ENCODE data around the gene ZDHHC1. TPM values are rescaled to one million over a fixed set of nuclear protein-coding genes. Genes with fewer than 3 reads are reported as not detected.

The ZDHHC1 gene
- total and polyA plus RNA-seq, 2 of the 13 experiments (the other 11 are each of a cell fraction or from before 2014, with no cell fraction given): 0.51 to 1.1 TPM

DNA sequence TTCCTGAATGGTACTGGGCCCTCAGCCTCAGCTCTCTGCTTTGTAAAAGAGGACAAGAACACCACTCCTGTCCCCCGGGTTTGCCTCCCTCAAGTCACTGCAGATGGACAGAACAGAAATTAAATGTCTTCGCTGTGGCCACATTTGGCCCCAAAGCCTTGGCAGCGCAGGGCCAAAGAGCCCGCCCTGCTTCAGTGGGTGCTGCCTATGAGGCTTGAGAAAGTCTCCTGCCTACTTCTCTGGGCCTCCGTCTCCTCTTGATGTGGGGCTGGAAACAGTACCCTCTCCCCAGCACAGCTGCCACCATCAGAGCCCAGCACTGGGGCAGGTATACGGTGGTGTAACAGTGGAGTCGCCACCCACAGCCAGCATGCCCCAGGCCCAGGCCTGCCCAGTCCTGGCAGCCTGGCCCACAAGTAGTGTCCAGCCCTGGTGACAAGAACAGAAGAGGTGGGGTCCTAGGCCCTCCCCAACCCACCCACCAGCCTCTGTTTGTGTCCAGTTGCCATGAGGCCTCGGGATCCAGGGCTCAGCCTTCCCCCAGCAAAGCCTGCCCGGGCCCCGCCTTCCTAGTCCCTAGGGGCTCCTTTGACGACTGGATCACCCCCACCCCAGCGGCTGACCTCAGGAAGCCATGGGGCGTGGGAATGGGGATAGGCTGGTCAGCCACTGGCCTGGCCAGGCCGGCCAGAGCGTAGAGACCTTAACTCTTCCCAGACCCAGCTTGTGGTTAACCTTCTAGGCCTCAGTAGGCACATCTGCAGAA, 19.1 kb downstream of the ZDHHC1 start:
- Histone ChIP-seq H3K27ac (ENCODE audit: extremely low read length, insufficient read depth, low read length) (no peak overlapping the region), H3K27me3 (ENCODE audit: control insufficient read depth in 1 of 2, insufficient read depth in 2 of 2, low read length in 2 of 2) (peaks cover 0 to 26% of the 10 kb centered on the region in 2 experiments; a peak in 4 of 5 replicates), H3K36me3 (replicated peaks in 1 of 2; ENCODE audit: control insufficient read depth in 1 of 2, insufficient read depth in 2 of 2, low read length in 2 of 2) (no peaks in the 10 kb centered on the region), H3K9ac (ENCODE audit: insufficient read depth, low read depth, low read length) (peak overlapping the region; percentile 50), H2AFZ (ENCODE audit: low read length) (no peak overlapping the region), H4K20me1 (ENCODE audit: insufficient read depth, low read length) (no peaks in the 10 kb centered on the region), H3K9me3 (ENCODE audit: low read length) (no peaks in the 10 kb centered on the region), H3K4me1 (ENCODE audit: insufficient read depth, low read length) (peaks cover 50% of the 10 kb centered on the region), H3K79me2 (ENCODE audit: insufficient read depth, low read length) (no peaks in the 10 kb centered on the region), H3K4me3 (replicated peaks in 1 of 3; ENCODE audit: insufficient read depth in 1 of 3, low read depth in 2 of 3, low read length in 3 of 3) (no peak overlapping the region), H3K4me2 (ENCODE audit: low read depth, low read length) (peak overlapping the region; percentile 60)
- no peak for DNase-seq (ENCODE audit: low spot score)
- no peak for TF ChIP-seq ZNF7 (CRISPR knock-in tag; IDR thresholded peaks at IDR 0.05)
- TF ChIP-seq, protein P1, sequence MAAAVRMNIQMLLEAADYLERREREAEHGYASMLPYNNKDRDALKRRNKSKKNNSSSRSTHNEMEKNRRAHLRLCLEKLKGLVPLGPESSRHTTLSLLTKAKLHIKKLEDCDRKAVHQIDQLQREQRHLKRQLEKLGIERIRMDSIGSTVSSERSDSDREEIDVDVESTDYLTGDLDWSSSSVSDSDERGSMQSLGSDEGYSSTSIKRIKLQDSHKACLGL (CRISPR knock-in tag; IDR thresholded peaks at IDR 0.05): 0 out of 2 replicates have a peak, but pooled peaks have one; percentile 6
- no peak for TF ChIP-seq ZNF10 (CRISPR knock-in tag; IDR thresholded peaks at IDR 0.05; ENCODE audit: borderline replicate concordance, low read depth)
- BruUV-seq (replicated peaks): no TSS peak
- ATAC-seq: no peak
- POLR2A ChIA-PET: no interaction called here
- no peak for FAIRE-seq
- CTCF ChIA-PET (ENCODE audit: low intra/inter-chr PET ratio, low total read pairs): no interaction called here
- in situ Hi-C loops (cut with HindIII; ENCODE audit: extremely low pct_ligation_motif_present, low pct_unique_long_range_greater_than_20kb) (no loop called here), intact Hi-C loops (cut with micrococcal nuclease; ENCODE audit: unreplicated experiment) (no loop called here)
- 44% methylated on average over 9 of the region's 15 CpGs for whole genome bisulfite sequencing (ENCODE audit: low lambda C conversion rate)

GRCh38 chr16:67396159-67397035, 19.9 kb downstream of the ZDHHC1 start:
- intact Hi-C loops (cut with micrococcal nuclease; ENCODE audit: unreplicated experiment) (no loop called here), in situ Hi-C loops (cut with HindIII; ENCODE audit: extremely low pct_ligation_motif_present, low pct_unique_long_range_greater_than_20kb) (no loop called here)
- ChIA-PET POLR2A (no interaction called here), CTCF (ENCODE audit: low intra/inter-chr PET ratio, low total read pairs) (no interaction called here)
- Histone ChIP-seq H3K9ac (ENCODE audit: insufficient read depth, low read depth, low read length) (peak overlapping the region; percentile 50), H3K4me2 (ENCODE audit: low read depth, low read length) (peak overlapping the region; percentile 60), H2AFZ (ENCODE audit: low read length) (no peak overlapping the region), H3K27me3 (ENCODE audit: control insufficient read depth in 1 of 2, insufficient read depth in 2 of 2, low read length in 2 of 2) (peaks cover 0 to 34% of the 10 kb centered on the region in 2 experiments; a peak in 4 of 5 replicates), H3K36me3 (replicated peaks in 1 of 2; ENCODE audit: control insufficient read depth in 1 of 2, insufficient read depth in 2 of 2, low read length in 2 of 2) (no peaks in the 10 kb centered on the region), H3K79me2 (ENCODE audit: insufficient read depth, low read length) (no peaks in the 10 kb centered on the region), H3K4me1 (ENCODE audit: insufficient read depth, low read length) (peaks cover 44% of the 10 kb centered on the region), H3K9me3 (ENCODE audit: low read length) (no peaks in the 10 kb centered on the region), H4K20me1 (ENCODE audit: insufficient read depth, low read length) (no peaks in the 10 kb centered on the region), H3K4me3 (replicated peaks in 1 of 3; ENCODE audit: insufficient read depth in 1 of 3, low read depth in 2 of 3, low read length in 3 of 3) (peak overlapping the region in 1 of 3 experiments; percentile 57; a peak in 4 of 6 replicates), H3K27ac (ENCODE audit: extremely low read length, insufficient read depth, low read length) (no peak overlapping the region)
- ATAC-seq (peak; percentile 57), FAIRE-seq (peak; percentile 63), DNase-seq (ENCODE audit: low spot score) (peak; percentile 96)
- WGBS (ENCODE audit: low lambda C conversion rate): under 1% methylated on average over 26 of the region's 31 CpGs
- BruUV-seq (replicated peaks): no TSS peak
- no peak for TF ChIP-seq BHLHE40 (IDR thresholded peaks at IDR 0.05; ENCODE audit: low read length)
- TF ChIP-seq, protein P2, sequence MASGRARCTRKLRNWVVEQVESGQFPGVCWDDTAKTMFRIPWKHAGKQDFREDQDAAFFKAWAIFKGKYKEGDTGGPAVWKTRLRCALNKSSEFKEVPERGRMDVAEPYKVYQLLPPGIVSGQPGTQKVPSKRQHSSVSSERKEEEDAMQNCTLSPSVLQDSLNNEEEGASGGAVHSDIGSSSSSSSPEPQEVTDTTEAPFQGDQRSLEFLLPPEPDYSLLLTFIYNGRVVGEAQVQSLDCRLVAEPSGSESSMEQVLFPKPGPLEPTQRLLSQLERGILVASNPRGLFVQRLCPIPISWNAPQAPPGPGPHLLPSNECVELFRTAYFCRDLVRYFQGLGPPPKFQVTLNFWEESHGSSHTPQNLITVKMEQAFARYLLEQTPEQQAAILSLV (CRISPR knock-in tag; IDR thresholded peaks at IDR 0.05; ENCODE audit: borderline replicate concordance): no peak
- TF ChIP-seq ZNF501 (CRISPR knock-in tag; IDR thresholded peaks at IDR 0.05): peak; percentile 21; the same call in 1 of the 2 replicates
- TF ChIP-seq, protein P3, sequence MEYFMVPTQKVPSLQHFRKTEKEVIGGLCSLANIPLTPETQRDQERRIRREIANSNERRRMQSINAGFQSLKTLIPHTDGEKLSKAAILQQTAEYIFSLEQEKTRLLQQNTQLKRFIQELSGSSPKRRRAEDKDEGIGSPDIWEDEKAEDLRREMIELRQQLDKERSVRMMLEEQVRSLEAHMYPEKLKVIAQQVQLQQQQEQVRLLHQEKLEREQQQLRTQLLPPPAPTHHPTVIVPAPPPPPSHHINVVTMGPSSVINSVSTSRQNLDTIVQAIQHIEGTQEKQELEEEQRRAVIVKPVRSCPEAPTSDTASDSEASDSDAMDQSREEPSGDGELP (IDR thresholded peaks at IDR 0.05; ENCODE audit: borderline replicate concordance, low read depth): peak; percentile 87
- TF ChIP-seq FOSL2 (CRISPR knock-in tag; IDR thresholded peaks at IDR 0.05): peak; percentile 29; the same call in 1 of the 2 replicates
- TF ChIP-seq TEAD3 (CRISPR knock-in tag; optimal IDR thresholded peaks at IDR 0.05; ENCODE audit: borderline replicate concordance): peak; percentile 49
- TF ChIP-seq ZNF564 (CRISPR knock-in tag; IDR thresholded peaks at IDR 0.05): no peak
- peak; percentile 8; the same call in 1 of the 2 replicates for TF ChIP-seq ZNF891 (CRISPR knock-in tag; IDR thresholded peaks at IDR 0.05)
- TF ChIP-seq RFX3 (CRISPR knock-in tag; IDR thresholded peaks at IDR 0.05): peak; percentile 76

Measured in HepG2 (cell line).